Measurements from ENCODE around the gene HSD17B14. TPM values are rescaled to one million over a fixed set of nuclear protein-coding genes. Genes with fewer than 3 reads are reported as not detected.
"Not testable (repeated sequence)": the region's sequence is repeated elsewhere in the genome, so short reads cannot be mapped to it uniquely, and the experiment has no call there.

The HSD17B14 gene
- total and polyA plus RNA-seq, 2 donors = 3.4 to 18.6 TPM

DNA sequence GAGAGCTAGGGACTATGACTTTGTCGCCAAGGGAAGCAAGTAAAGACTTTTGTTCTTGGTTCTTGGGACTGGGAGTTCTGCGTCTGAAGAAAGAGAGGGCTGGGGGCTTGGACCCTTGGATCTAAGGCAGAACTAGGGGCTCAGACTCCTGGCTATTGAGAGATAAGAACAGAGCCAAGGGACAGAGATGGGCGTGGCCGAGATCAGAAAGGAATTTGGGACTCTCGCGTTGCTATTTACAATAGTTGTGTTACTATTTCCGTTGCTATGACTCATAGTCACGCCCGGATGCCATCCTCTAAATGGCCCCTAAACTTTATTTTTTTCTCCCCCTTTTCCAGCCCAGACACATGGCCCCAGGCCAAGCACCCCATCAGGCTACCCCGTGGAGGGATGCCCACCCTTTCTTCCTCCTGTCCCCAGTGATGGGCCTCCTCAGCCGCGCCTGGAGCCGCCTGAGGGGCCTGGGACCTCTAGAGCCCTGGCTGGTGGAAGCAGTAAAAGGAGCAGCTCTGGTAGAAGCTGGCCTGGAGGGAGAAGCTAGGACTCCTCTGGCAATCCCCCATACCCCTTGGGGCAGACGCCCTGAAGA is 36.7 kb upstream of the HSD17B14 start:
- H3K36me3 ChIP-seq (ENCODE audit: insufficient read depth) = no peaks in the 10 kb centered on the region
- peak; percentile 92 for DNase-seq (ENCODE audit: extremely low spot score)
- WGBS = under 1% methylated on average over 14 of the region's 14 CpGs

DNA sequence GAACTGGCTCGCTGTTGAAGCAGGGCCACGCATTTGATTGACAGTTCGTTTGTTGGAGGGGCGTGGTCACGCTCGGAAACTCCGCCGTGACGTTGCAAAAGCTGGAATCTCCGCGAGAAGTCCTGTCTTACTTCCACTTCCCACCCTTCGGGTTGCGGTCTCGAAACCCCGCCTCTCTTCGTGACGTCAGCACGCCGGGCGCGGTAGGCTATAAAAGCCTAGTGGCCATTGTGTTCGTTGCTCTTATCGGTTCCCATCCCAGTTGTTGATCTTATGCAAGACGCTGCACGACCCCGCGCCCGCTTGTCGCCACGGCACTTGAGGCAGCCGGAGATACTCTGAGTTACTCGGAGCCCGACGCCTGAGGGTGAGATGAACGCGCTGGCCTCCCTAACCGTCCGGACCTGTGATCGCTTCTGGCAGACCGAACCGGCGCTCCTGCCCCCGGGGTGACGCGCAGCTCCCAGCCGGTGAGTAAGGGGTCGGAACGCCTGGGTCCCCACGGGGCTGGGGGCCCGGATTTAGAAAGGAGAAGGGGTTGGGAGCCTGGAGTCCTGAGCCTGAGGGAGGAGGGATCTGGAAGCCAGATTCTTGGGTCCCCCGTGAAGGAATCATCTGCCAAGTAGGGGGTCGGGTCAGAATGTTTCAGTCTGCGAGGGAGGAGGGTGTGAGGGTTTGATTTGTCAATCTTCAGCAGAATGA is 36.0 kb upstream of the HSD17B14 start, which contains the start of gene PPP1R15A:
PPP1R15A (plus strand) TSS at position 240 of the 702 bp plus-strand sequence. CDS start 813 bp downstream, outside the sequence.
- H3K4me1 ChIP-seq (ENCODE audit: insufficient read depth) = peaks cover 4% of the 10 kb centered on the region
- under 1% methylated on average over 53 of the region's 53 CpGs for WGBS
- H3K36me3 ChIP-seq (ENCODE audit: insufficient read depth) = no peaks in the 10 kb centered on the region

More for the DNA sequence above, 36.7 kb upstream of the HSD17B14 start:
- Histone ChIP-seq H3K4me3 (ENCODE audit: low read depth, low read length) (peak overlapping the region; percentile 77), H3K27ac (ENCODE audit: low read depth) (peak overlapping the region; percentile 100), H3K4me1 (ENCODE audit: insufficient read depth) (peaks cover 3% of the 10 kb centered on the region)

DNA sequence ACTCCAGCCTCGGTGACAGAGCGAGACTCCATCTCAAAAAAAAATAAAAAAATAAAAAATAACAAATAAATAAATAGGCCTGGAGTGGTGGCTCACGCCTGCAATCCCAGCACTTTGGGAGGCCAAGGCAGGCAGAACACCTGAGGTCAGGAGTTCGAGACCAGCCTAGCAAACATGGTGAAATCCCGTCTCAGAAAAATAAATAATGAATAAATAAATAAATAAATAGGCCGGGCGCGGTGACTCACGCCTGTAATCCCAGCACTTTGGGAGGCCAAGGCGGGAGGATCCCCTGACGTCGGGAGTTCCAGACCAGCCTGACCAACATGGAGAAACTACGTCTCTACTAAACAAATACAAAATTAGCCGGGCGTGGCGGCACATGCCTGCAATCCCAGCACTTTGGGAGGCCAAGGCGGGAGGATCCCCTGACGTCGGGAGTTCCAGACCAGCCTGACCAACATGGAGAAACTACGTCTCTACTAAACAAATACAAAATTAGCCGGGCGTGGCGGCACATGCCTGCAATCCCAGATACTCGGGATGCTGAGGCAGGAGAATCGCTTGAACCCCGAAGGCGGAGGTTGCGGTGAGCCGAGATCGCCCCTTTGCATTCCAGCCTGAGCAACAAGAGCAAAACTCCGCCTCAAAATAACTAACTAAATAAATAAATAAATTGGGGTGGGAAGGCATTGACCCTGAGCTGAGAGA is 35.3 kb upstream of the HSD17B14 start:
- not testable (repeated sequence) for H3K4me1 ChIP-seq (ENCODE audit: insufficient read depth); H3K36me3 ChIP-seq (ENCODE audit: insufficient read depth); H3K4me3 ChIP-seq (ENCODE audit: low read depth, low read length); H3K27ac ChIP-seq (ENCODE audit: low read depth); DNase-seq (ENCODE audit: extremely low spot score)
- WGBS = 82% methylated on average over 31 of the region's 31 CpGs

More for the DNA sequence above, 36.0 kb upstream of the HSD17B14 start, which contains the start of gene PPP1R15A:
- peak; percentile 97 for DNase-seq (ENCODE audit: extremely low spot score)
- Histone ChIP-seq H3K27ac (ENCODE audit: low read depth) (peak within 1 kb of the TSS; percentile 100), H3K4me3 (ENCODE audit: low read depth, low read length) (peak within 1 kb of the TSS; percentile 77)

DNA sequence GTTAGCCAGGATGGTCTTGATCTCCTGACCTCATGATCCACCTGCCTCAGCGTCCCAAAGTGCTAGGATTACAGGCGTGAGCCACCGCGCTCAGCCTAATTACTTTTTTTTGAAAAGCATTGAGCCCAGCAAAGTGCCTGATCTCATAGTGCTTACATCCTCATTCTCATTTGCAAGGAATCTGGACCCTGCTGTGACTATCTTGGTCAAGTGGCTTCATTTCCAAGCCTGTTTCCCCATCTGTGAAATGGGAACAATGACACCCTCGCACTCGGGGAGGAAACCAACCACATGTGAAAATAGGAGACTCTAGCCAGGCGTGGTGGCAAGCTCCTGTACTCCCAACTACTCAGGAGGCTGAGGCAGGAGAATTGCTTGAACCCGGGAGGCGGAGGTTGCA is 33.8 kb upstream of the HSD17B14 start:
- no peak overlapping the region for H3K4me3 ChIP-seq (ENCODE audit: low read depth, low read length)
- peaks cover 4% of the 10 kb centered on the region for H3K4me1 ChIP-seq (ENCODE audit: insufficient read depth)
- 96% methylated on average over 9 of the region's 9 CpGs for whole genome bisulfite sequencing
- H3K36me3 ChIP-seq (ENCODE audit: insufficient read depth) = no peaks in the 10 kb centered on the region
- H3K27ac ChIP-seq (ENCODE audit: low read depth) = no peak overlapping the region
- DNase-seq (ENCODE audit: extremely low spot score) = no peak

DNA sequence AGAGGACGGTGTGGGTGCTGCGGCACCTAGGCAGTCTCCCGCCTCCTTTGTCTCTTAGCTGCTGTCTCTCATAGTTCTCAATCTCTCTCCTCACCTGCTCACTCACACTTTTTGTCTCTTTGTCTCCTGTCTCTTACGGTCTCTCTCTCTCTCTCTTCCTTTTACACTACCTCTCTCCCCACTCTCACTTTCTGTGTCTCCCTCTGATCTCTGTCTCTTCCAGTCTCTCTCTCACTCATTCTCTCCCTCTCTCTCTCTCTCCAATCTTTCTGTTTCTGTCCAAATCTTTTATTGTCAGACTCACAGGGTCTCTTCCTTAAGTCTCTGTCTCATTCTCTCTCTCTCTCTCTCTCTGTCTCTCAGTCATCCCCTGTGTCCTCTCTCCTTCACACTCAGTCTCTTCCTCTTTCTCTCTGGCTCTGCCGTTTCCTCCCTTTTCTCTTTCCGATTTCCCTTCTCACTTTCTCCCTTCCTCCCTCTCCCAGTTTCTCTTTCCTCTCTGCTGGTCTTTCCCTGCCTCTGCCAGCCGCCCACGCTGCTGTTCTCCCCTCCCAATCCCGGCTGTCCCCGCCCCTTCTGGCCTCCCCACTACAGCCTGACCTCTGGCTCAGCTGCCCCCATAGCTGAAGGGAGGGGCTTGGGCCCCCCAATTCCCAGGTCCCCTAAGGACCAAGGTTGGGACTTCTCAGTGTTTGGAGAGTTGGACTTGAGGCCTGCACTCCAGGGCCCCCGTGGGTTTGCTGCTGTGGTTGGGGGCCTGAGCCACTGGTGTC is 32.0 kb upstream of the HSD17B14 start, which contains the start of gene PLEKHA4:
PLEKHA4 (minus strand) TSS at position 504 of the 773 bp plus-strand sequence. CDS start 997 bp downstream, outside the sequence.
- peak within 1 kb of the TSS; percentile 53 for H3K27ac ChIP-seq (ENCODE audit: low read depth)
- WGBS = 24% methylated on average over 11 of the region's 11 CpGs
- no peak within 1 kb of the TSS for H3K4me3 ChIP-seq (ENCODE audit: low read depth, low read length)
- no peaks in the 10 kb centered on the region for H3K36me3 ChIP-seq (ENCODE audit: insufficient read depth)
- DNase-seq (ENCODE audit: extremely low spot score) = no peak
- peaks cover 4% of the 10 kb centered on the region for H3K4me1 ChIP-seq (ENCODE audit: insufficient read depth)

DNA sequence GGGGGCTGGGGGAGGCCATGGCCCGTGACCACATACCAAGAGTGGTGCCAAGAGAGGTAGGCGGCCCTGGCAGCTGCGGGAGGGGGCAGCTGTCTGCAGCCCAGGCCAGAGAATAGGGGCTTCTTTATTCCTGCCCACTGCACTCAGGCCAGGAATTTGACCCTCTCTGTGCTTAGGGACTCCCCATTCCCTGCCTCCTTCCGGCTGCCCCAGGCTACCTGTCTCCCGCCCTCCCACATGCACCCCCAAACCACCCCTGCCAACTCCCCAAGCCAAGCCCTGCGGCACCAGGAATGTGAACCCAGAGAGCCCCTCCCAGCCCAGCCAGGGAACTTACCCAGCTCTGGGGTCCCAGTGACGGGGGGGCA is 31.4 kb upstream of the HSD17B14 start:
- Histone ChIP-seq H3K36me3 (ENCODE audit: insufficient read depth) (no peaks in the 10 kb centered on the region), H3K4me1 (ENCODE audit: insufficient read depth) (peaks cover 3% of the 10 kb centered on the region), H3K4me3 (ENCODE audit: low read depth, low read length) (no peak overlapping the region), H3K27ac (ENCODE audit: low read depth) (no peak overlapping the region)
- WGBS = 52% methylated on average over 7 of the region's 7 CpGs
- no peak for DNase-seq (ENCODE audit: extremely low spot score)

DNA sequence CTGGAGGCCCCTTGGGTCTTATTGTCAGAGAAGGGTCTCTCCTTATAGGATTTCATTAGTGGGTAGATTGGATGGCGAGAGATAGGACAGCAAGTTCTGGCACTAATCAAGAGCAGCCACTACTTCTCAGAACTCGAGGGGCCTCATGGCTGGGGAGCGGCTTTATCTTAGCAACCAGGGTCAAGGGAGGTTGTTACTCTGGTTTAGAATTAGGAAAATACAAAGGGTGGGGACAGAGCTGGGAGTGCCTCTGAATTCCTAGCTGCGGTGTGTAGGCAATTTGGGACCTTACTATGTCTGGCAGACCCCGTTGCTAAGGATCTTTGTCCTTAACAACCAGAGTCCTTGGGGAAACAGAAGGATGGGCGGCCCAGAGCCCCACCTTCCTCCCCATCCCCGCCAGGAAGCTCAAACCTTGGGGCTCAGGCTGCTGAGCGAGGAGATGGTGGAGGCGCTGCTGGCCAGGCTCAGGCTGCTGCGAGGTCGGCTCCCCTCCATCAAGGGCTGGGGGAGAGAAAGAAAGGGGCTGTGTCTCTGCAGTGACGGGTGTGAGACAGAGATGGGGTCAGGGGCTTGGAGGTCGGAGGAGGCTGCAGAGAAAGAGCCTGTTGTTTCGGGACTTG is 30.9 kb upstream of the HSD17B14 start:
- WGBS = 63% methylated on average over 14 of the region's 14 CpGs
- H3K4me1 ChIP-seq (ENCODE audit: insufficient read depth) = peaks cover 3% of the 10 kb centered on the region
- no peaks in the 10 kb centered on the region for H3K36me3 ChIP-seq (ENCODE audit: insufficient read depth)
- H3K27ac ChIP-seq (ENCODE audit: low read depth) = no peak overlapping the region
- no peak overlapping the region for H3K4me3 ChIP-seq (ENCODE audit: low read depth, low read length)
- no peak for DNase-seq (ENCODE audit: extremely low spot score)

DNA sequence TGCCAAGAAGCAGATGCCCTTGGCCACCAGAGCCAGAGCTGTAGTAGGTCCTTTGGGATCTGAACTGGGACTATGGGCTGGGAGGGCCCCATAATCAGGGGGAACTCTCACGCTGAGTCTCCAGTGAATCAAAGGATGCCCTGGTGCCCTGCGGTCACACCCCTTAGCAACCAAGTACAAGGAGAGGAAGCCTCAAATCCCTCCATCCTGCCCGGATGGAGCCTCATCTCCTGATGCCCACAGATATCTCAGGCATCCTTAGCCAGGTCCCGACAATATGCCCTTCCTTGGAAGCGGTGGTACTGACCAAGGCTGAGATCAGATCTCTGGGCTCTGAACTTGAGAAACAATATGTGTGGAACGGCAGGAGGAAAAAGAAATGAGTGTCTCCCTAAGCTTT is 30.4 kb upstream of the HSD17B14 start:
- WGBS = 60% methylated on average over 6 of the region's 6 CpGs
- no peak for DNase-seq (ENCODE audit: extremely low spot score)
- Histone ChIP-seq H3K36me3 (ENCODE audit: insufficient read depth) (no peaks in the 10 kb centered on the region), H3K27ac (ENCODE audit: low read depth) (no peak overlapping the region), H3K4me3 (ENCODE audit: low read depth, low read length) (no peak overlapping the region), H3K4me1 (ENCODE audit: insufficient read depth) (peaks cover 1% of the 10 kb centered on the region)

DNA sequence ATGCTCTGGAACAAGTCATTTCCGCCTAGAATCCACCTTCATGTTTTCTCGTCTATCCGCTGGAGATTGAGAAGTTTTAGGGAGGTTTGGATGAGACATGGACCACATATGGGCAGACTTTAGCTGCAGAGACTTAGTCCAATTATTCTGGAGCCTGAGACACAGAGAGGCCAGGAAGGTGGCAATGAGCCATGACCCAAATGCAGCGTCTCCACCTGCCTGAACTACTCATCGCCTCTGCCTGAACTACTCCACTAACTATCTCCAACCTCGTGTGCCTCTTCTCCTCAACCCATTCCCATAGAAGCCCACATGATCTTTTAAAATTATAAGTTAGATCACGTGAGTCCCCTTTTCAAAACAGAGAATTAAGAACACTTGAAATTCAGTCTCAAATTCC is 26.5 kb upstream of the HSD17B14 start:
- Histone ChIP-seq H3K4me1 (ENCODE audit: insufficient read depth) (no peaks in the 10 kb centered on the region), H3K4me3 (ENCODE audit: low read depth, low read length) (no peak overlapping the region), H3K36me3 (ENCODE audit: insufficient read depth) (no peaks in the 10 kb centered on the region), H3K27ac (ENCODE audit: low read depth) (no peak overlapping the region)
- DNase-seq (ENCODE audit: extremely low spot score) = no peak
- WGBS = 83% methylated on average over 7 of the region's 7 CpGs

DNA sequence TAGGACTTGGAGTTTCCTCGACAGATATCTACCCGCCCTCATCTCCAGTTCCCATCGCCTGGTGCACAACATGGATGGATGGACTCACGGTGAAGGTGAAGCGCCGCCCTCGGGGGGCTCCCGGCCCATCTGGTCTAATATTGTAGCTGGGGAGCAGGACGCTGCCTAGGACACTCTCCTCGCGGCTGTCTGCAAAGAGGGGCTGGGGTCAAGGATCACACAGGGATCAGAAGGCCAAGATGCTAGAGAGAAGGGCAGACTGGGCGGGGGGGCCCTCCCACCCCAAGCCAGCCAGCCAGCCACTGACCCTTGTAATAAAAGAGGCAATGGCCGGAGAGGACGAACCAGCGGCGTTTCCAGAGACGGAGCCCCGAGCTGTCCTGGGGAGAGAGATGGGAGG is 25.0 kb upstream of the HSD17B14 start:
- no peak overlapping the region for H3K4me3 ChIP-seq (ENCODE audit: low read depth, low read length)
- whole genome bisulfite sequencing = 84% methylated on average over 18 of the region's 18 CpGs

DNA sequence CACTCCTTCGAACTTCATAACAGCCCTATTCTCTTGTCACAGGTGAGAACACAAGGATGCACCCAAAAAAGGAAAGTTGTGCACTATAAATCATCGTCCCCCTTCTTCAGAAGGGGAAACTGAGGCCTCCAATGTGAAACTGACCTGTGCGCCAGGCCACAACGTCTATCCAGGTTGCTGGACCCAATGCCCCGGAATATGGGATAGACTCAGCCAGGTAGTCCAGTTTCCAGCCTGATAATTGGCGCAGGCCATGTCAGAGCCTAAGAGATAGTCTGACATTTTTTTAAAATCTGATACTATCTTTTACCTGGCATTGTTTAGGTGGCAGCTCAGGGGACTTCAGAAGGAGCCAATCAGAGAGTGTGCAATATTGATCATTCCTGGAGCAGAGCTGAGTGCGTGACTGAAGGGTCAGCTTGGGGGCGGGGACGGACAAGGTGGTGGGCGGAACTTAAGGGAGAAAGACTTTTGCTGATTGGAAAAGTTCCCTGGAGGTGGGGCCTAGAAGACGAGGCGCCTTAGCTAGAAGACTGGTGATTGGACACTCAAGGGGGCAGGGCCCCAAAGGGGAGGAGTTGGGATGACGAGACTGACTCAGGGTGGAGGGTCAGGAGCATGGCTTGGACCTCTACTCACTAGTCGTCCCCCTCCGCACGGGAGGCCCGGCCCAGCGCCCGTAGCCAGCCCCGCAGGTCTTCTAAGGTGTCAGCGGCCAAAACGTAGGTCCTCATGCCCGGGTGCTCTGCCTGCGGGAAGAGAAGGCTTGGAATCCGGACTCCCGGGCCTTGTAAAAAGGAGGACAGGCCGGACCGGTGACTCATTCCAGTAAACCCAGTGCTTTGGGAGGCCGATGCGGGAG is 23.7 kb upstream of the HSD17B14 start:
- Histone ChIP-seq H3K4me3 (ENCODE audit: low read depth, low read length) (no peak overlapping the region), H3K36me3 (ENCODE audit: insufficient read depth) (no peaks in the 10 kb centered on the region), H3K4me1 (ENCODE audit: insufficient read depth) (no peaks in the 10 kb centered on the region), H3K27ac (ENCODE audit: low read depth) (no peak overlapping the region)
- no peak for DNase-seq (ENCODE audit: extremely low spot score)
- WGBS = 81% methylated on average over 30 of the region's 30 CpGs

More for the DNA sequence above, 25.0 kb upstream of the HSD17B14 start:
- Histone ChIP-seq H3K36me3 (ENCODE audit: insufficient read depth) (no peaks in the 10 kb centered on the region), H3K4me1 (ENCODE audit: insufficient read depth) (no peaks in the 10 kb centered on the region), H3K27ac (ENCODE audit: low read depth) (no peak overlapping the region)
- DNase-seq (ENCODE audit: extremely low spot score) = no peak

DNA sequence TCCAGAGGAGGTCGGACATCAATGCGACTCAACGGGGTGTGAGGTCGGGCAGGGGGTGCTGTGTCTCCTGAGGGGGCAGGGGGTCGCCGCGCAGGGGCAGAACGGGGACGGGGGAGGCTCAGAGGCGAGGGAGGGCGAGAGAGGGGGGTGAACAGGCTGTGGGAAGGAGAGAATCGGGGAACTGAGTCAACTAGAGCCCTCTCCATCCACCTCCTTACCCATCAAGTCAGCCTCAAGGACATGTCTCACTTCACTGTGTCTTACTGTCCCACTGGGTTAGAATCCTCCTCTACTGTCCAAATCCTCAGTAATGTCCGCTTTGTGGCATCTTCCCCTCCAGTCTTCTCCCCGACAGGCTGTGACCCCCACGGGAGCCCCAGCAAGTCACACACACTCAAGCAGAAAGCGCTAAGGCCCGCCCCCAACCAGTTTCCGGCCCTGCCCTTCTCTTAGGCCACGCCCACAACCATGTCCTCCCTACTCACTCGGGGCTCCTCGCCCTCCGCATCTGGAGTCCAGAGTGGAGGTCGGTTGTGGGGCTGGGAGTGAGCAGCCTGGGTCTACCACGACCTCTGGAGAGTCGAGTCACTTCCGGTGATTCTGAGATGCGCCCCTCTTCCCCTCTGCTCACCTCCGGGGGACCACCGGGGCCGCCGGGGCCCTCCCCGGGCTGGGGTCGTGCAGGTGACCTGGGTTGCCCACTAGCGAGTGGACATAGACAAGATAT is 22.9 kb upstream of the HSD17B14 start:
- Histone ChIP-seq H3K36me3 (ENCODE audit: insufficient read depth) (no peaks in the 10 kb centered on the region), H3K4me3 (ENCODE audit: low read depth, low read length) (no peak overlapping the region), H3K27ac (ENCODE audit: low read depth) (no peak overlapping the region), H3K4me1 (ENCODE audit: insufficient read depth) (no peaks in the 10 kb centered on the region)
- 52% methylated on average over 34 of the region's 34 CpGs for WGBS
- DNase-seq (ENCODE audit: extremely low spot score) = no peak
